PC-9 (cell line): Measurements from ENCODE around the gene MBNL2.

ENCODE experiments used
- EZH2 ChIP-seq: fragments of 200-600 bp; sonication (generic); IDR thresholded peaks from 2 replicates; pipeline ENCODE4 v1.8.0; 2017; ENCODE audit warnings: antibody characterized with exemption, low read depth
- TF ChIP-seq, protein P1 (sequence below): fragments of 200-600 bp; sonication (generic); conservative IDR thresholded peaks from 2 replicates; pipeline ENCODE4 v1.6.1; 2017; ENCODE audit warnings: mixed run types, antibody characterized with exemption, mild to moderate bottlenecking, moderate library complexity

DNA sequence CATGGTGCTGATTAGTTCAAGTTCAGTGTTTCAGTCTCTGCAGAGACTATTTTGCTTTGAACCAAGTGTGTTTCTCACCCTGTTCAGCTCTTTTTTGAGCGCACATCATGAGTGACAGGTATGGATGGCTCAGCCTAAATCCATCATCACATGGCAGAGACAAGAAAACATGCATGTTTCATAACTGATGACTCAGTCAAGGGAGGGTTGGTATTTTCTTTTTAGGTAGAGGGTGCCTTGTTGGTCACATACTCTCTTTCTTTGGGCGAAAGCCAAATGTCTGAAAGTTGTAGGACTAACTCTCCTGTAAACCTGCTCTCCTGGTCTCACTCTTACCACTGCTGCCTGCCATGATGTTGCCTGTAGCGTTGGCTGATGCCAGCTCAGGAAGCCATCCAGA is 163.7 kb downstream of the MBNL2 start:
- no peak for TF ChIP-seq EZH2
- TF ChIP-seq, protein P1, sequence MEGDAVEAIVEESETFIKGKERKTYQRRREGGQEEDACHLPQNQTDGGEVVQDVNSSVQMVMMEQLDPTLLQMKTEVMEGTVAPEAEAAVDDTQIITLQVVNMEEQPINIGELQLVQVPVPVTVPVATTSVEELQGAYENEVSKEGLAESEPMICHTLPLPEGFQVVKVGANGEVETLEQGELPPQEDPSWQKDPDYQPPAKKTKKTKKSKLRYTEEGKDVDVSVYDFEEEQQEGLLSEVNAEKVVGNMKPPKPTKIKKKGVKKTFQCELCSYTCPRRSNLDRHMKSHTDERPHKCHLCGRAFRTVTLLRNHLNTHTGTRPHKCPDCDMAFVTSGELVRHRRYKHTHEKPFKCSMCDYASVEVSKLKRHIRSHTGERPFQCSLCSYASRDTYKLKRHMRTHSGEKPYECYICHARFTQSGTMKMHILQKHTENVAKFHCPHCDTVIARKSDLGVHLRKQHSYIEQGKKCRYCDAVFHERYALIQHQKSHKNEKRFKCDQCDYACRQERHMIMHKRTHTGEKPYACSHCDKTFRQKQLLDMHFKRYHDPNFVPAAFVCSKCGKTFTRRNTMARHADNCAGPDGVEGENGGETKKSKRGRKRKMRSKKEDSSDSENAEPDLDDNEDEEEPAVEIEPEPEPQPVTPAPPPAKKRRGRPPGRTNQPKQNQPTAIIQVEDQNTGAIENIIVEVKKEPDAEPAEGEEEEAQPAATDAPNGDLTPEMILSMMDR, result no peak
